Fibroblast of lung (primary cell): ENCODE measurements around the gene MYRIP.

Experiments
- EZH2 ChIP-seq: IDR thresholded peaks from 2 replicates; pipeline ENCODE4 v1.5.1; 2012; ENCODE audit warnings: low read length, control low read depth, mild to moderate bottlenecking; ENCODE audit errors: missing control alignments
- TF ChIP-seq, protein P1 (sequence below), 2 donors: IDR thresholded peaks in 1 of 2; conservative IDR thresholded peaks in 1 of 2; 1 replicate in 1 of 2; 2 replicates in 1 of 2; pipeline ENCODE4 v1.5.1; 2011 to 2012; ENCODE audit warnings: low read length in 2 of 2, control low read depth in 1 of 2, inconsistent platforms in 1 of 2, low read depth in 1 of 2, mild to moderate bottlenecking in 1 of 2

DNA sequence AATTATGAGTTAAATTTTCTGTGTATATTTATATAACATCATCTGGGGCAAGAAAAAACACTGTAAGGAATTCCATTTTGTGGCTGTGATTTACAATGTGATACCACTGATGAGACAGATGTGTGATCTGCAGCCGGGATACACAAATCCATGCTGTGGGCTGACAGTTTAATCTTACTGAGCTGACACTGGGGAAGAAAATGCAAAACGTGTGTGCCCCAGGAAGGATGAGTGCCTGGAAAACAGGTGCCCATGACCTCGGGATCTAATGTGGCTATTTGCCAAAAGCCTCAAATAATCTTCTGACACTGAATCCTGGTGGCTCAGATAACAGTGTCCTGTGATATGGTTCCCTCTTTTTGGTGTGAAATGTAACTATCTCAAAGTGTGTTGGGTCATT lies 10.5 kb downstream of the MYRIP start:
- TF ChIP-seq, protein P1, sequence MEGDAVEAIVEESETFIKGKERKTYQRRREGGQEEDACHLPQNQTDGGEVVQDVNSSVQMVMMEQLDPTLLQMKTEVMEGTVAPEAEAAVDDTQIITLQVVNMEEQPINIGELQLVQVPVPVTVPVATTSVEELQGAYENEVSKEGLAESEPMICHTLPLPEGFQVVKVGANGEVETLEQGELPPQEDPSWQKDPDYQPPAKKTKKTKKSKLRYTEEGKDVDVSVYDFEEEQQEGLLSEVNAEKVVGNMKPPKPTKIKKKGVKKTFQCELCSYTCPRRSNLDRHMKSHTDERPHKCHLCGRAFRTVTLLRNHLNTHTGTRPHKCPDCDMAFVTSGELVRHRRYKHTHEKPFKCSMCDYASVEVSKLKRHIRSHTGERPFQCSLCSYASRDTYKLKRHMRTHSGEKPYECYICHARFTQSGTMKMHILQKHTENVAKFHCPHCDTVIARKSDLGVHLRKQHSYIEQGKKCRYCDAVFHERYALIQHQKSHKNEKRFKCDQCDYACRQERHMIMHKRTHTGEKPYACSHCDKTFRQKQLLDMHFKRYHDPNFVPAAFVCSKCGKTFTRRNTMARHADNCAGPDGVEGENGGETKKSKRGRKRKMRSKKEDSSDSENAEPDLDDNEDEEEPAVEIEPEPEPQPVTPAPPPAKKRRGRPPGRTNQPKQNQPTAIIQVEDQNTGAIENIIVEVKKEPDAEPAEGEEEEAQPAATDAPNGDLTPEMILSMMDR (conservative IDR thresholded peaks at IDR 0.05 in 1 of 2, IDR thresholded peaks at IDR 0.05 in 1 of 2; ENCODE audit: low read depth in 1 of 2, low read length in 2 of 2) = no peak
- no peak for TF ChIP-seq EZH2
